HG03439 (cell line): Measurements from ENCODE around the gene P3H3.

Experiments used
- ATAC-seq: cut with Tn5 transposase; IDR thresholded peaks from one replicate; pipeline ENCODE4 v1.9.1; 2021; ENCODE audit warnings: mild to moderate bottlenecking, moderate library complexity; ENCODE audit not compliant: unreplicated experiment

P3H3 gene

GRCh38 chr12:6826125-6826733 is 2.0 kb upstream of the P3H3 start:
- ATAC-seq: no peak

- no peak for ATAC-seq
These were observed 1.3 kb upstream of the P3H3 start for GRCh38 chr12:6826734-6827436.

- ATAC-seq: no peak
These were observed 733 bp upstream of the P3H3 start for GRCh38 chr12:6827437-6827911.

GRCh38 chr12:6828781-6829535 is 751 bp downstream of the P3H3 start:
- no peak for ATAC-seq

- no peak for ATAC-seq
These were observed 1.5 kb downstream of the P3H3 start for GRCh38 chr12:6829536-6830220.

- ATAC-seq: no peak
These were observed 2.2 kb downstream of the P3H3 start for GRCh38 chr12:6830286-6830890.

- no peak for ATAC-seq
These were observed 2.8 kb downstream of the P3H3 start for GRCh38 chr12:6830999-6831398.

DNA sequence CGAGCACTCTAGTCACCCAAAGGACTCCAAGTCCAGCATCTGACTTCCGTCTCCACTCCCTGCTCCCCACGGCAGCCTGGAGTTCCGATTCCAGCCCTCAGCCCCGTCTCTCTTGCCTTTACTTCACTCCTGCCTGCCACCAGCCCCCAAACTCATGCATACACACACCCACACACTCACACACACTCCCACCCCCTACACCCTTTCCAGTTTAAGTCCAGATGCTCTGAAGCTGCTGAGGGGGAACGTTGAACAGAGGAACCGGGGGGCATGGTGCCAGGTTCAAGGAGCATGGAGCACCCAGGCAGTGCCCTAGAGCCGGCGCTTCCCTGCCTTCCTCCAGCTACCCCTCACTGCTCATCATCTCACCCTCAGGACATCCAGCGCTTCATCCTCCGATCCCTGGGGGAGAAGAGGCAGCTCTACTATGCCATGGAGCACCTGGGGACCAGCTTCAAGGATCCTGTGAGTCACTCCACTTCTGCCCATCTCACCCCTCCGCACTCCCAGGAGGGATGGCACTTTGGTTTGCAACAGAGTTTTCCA is 3.3 kb downstream of the P3H3 start:
- ATAC-seq: no peak

DNA sequence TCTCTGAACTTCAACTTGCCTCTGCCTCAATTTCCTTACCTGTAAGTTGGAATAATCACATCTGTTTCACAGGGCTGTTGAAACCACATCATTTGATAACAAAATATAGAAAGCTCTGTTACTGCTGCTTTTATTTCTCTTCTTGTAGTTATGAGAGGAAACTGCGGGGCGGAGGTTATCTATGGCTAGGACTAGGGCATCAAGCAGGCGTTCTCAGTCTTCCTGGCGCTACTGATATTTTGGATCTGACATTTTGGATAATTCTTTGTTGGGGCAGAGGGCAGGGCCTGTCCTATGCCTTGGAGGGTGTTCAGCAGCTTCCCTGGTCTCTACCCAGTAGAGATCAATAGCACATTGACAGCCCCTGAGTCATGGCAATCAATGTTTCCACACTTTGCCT is 3.9 kb downstream of the P3H3 start:
- ATAC-seq: no peak

GRCh38 chr12:6833189-6833890 is 5.1 kb downstream of the P3H3 start:
- ATAC-seq: no peak

- ATAC-seq: no peak
These were observed 6.0 kb downstream of the P3H3 start for GRCh38 chr12:6834254-6834653.

GRCh38 chr12:6834873-6835272 is 6.7 kb downstream of the P3H3 start:
- no peak for ATAC-seq

- ATAC-seq: no peak
These were observed 8.6 kb downstream of the P3H3 start for GRCh38 chr12:6836851-6837250.

DNA sequence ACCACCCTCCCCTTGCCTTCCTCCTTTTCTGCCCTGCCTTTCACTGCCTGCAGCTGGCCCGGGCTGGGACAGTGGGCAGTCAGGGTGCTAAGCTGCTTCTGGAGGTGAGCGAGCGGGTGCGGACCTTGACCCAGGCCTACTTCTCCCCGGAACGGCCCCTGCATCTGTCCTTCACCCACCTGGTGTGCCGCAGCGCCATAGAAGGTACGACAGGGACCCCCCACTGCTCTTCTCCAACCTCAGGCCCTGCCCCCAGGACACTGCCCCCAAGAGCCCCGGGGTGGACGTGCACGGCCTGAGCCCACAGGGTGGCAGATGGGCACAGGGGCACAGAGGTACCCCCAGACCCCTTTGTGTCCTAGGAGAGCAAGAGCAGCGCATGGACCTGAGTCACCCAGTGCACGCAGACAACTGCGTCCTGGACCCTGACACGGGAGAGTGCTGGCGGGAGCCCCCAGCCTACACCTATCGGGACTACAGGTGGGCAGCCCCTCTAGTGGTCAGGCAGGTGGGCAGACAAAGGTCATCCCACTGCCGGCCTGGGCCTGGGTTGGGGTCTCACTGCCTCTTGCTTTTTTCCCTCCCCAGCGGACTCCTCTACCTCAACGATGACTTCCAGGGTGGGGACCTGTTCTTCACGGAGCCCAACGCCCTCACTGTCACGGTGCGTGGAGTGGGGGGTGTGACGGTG is 9.3 kb downstream of the P3H3 start:
- ATAC-seq: no peak

DNA sequence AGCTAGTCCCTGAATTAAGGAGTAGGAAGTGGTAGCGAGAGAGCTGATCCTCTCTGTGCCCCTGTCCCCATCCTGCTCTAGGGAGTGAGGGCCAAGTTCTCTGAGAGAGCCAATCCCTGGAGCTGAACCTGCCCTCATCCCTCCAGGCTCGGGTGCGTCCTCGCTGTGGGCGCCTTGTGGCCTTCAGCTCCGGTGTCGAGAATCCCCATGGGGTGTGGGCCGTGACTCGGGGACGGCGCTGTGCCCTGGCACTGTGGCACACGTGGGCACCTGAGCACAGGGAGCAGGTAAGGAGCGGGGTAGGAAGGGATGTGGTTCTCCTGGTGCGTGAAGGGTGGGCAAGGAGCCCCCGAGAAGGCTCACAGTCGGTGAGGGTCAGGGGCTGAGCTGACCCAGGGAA is 10.6 kb downstream of the P3H3 start:
- ATAC-seq: no peak

GRCh38 chr12:6839482-6840201 is 11.4 kb downstream of the P3H3 start:
- no peak for ATAC-seq

DNA sequence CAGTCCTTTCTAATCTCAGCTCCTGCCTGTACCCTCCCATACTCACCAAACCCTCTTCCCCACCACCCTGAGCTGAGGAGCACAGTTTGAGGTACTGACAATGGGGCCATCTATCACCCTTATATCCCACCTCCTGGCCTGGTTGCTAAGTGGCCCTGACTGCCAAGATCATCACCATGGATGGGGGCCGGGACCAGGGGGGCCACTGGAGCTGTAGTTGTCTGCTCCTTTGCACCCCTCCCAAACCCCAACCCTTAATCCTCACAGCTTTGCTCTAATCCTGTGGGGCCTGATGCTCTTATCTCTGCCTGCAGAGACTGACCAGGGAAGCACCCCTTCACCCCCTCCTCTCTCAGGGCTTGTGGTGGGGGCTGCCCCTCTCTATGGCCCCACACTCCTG is 12.1 kb downstream of the P3H3 start:
- no peak for ATAC-seq

- no peak for ATAC-seq
These were observed 12.7 kb downstream of the P3H3 start, which contains the start of gene GNB3 for GRCh38 chr12:6840761-6841515. Gene GNB3 (plus strand): TSS chr12:6840925. CDS start chr12:6841288, 363 bp downstream.
